C4-2B (cell line): ENCODE measurements around the gene TRMT44.

Experiments
- H3K27ac ChIP-seq: fragments of 450-650 bp; 2 replicates; pipeline ENCODE4 v1.5.1; 2017
- CTCF ChIP-seq: fragments of 450-650 bp; conservative IDR thresholded peaks from 2 replicates; pipeline ENCODE4 v1.5.1; 2017; ENCODE audit warnings: mild to moderate bottlenecking
- ZFX ChIP-seq: fragments of 450-650 bp; IDR thresholded peaks from 2 replicates; pipeline ENCODE4 v1.6.1; 2017

TRMT44 gene

DNA sequence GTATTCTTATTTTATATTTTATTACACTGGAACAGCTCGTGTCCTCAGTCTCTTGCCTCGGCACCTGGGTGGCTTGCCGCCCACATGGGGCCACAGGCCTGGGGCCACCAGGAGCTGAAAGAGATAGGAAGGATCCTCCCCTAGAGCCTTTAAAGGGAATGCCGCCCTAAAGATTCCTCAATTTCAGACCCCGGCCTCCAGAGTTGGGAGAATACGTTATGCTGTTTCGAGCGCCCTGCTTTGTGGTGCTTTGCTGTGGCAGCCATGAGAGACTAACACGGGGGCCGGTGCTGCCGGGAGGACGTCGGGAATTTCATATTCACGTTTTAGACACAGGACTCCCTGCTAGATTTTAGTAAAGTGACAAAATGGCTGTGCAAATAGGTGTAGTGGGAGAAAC, 33.3 kb upstream of the TRMT44 start:
- no peak overlapping the region for H3K27ac ChIP-seq
- TF ChIP-seq ZFX (no peak), CTCF (peak; percentile 41; the same call in 1 of the 2 replicates)

DNA sequence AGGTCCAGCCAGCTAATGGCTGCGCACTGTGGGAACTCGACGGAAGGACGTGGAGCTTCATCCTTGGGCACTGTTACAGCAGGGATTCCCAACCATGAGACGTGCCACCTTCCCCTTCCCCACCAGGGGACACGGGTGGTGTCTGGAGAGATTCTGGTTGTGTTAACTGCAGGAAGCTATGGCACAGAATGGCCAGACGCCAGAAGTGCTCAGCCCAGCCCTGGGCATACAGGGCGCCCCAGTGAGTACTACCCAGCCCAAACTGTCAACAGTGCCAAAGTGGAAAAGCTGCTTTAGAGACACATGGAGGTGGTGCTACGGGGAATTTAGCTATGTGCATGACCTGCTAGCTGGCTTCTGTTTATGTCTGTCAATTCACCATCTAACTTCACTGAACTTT, 32.8 kb upstream of the TRMT44 start:
- TF ChIP-seq ZFX (no peak), CTCF (no peak)
- no peak overlapping the region for H3K27ac ChIP-seq

DNA sequence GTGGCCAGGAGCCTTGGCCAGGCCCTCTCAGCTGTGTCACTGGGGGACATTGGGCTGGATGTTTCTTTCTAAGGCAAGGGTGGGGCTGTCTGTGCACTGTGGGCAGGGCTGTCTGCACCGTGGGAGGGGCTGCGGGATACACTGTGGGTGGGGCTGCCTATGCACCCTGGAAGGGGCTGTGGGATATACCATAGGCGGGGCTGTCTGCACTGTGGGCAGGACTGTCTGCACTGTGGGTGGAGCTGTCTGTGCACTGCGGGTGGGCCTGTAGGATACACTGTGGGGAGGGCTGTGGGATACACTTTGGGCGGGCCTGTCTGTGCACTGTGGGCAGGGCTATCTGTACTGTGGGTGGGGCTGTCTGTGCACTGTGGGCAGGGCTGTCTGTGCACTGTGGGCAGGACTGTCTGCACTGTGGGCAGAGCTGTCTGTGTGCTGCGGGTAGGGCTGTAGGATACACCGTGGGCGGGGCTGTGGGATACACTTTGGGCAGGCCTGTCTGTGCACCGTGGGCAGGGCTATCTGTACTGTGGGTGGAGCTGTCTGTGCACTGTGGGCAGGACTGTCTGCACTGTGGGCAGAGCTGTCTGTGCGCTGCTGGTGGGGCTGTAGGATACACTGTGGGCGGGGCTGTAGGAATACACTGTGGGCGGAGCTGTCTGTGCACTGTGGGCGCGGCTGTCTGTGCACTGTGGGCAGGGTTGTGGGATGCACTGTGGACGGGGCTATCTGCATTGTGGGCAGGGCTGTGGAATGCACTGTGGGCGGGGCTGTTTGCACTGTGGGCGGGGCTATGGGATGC, 31.1 kb upstream of the TRMT44 start:
- no peak overlapping the region for H3K27ac ChIP-seq
- TF ChIP-seq CTCF: no peak
- no peak for TF ChIP-seq ZFX

DNA sequence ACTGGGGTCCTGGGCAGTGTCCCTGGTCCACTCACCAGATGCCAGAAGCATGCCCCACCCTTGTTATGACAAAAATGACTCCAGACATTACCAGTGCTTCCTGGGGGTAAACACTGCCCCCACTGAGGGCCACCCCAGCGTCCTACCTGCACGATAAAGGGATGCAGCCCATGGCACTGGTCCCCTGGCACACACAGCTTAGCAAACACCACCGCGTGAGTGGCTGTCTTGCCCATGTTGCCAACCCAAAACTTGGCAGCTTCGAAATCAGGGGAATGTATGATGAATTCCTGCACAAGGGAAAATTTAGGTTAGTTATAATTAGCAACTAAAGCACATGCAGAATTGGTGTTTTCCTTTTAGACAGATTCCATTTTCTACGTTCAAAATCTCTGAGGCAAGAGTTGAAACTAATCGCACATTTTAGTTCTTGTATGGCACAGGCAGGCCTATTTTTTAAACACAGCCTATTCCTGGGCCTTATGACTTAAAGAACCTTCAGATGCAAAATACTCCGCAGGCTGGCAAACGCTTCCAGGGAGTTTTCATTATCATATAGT, 30.4 kb upstream of the TRMT44 start:
- TF ChIP-seq CTCF (no peak), ZFX (no peak)
- no peak overlapping the region for H3K27ac ChIP-seq

GRCh38 chr4:8410641-8411271, 29.8 kb upstream of the TRMT44 start:
- TF ChIP-seq CTCF: peak; percentile 65
- TF ChIP-seq ZFX: no peak
- no peak overlapping the region for H3K27ac ChIP-seq

- TF ChIP-seq ZFX (no peak), CTCF (no peak)
- H3K27ac ChIP-seq: no peak overlapping the region
Measured at GRCh38 chr4:8411351-8412180, 29.0 kb upstream of the TRMT44 start.
